ENCODE results near the gene NOXA1. TPM values are rescaled to one million over a fixed set of nuclear protein-coding genes. Genes with fewer than 3 reads are reported as not detected.

Gene NOXA1
- total RNA-seq, 1 donor from 2014 or later, result 0.66 TPM

- no peak for DNase-seq (ENCODE audit: low read depth, low spot score)
Measured at GRCh38 chr9:137427454-137428310, 4.5 kb downstream of the NOXA1 start.

GRCh38 chr9:137428311-137428630 is 5.1 kb downstream of the NOXA1 start:
- DNase-seq (ENCODE audit: low read depth, low spot score), result no peak

DNA sequence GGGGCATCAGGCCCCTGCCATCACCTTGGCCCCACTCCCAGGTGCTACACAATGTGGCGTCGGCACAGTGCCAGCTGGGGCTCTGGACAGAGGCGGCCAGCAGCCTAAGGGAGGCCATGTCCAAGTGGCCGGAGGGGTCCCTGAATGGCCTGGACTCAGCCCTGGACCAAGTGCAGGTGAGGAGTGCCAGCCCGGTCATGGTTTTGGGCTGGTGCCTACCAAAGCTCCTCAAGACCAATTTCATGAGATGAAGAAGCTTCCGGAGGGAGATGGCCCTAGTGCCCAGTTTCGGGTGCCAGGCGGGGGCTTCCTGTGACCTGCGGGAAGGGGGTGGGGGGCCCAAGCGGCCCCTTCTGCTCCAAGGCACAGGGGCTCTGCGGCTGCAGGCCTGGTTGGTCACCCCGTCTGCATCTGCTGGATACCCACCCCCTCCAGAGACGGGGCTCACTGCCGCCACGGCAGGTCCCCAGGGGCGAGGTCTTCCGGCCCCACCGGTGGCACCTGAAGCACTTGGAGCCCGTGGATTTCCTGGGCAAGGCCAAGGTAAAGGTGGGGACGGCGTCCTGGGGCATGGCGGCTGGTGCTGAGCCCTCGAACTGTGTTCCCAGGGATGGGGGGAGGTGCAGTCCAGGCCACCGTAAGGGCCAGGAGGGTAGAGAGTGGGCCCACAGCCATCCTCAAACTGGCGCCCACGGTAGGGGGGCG is 5.8 kb downstream of the NOXA1 start:
- DNase-seq (ENCODE audit: low read depth, low spot score), result no peak

DNA sequence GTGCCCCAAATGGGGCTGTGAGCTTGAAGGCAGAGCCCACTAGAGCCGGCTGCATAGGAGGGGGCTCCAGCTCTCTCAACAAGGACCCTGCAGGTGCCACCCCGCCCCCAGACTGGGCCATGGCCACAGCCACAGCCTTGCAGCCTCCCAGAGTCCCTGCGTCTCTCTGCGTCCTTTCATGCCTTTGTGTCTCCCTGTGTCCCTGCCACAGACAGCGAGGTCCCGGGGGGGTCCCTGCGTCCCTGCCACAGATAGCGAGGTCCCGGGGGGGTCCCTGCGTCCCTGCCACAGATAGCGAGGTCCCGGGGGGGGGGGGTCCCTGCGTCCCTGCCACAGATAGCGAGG is 6.3 kb downstream of the NOXA1 start:
- no peak for DNase-seq (ENCODE audit: low read depth, low spot score)

GRCh38 chr9:137429974-137430722 is 7.0 kb downstream of the NOXA1 start:
- no peak for DNase-seq (ENCODE audit: low read depth, low spot score)

- DNase-seq (ENCODE audit: low read depth, low spot score), result no peak
Measured at GRCh38 chr9:137430723-137431415, 7.7 kb downstream of the NOXA1 start.

DNA sequence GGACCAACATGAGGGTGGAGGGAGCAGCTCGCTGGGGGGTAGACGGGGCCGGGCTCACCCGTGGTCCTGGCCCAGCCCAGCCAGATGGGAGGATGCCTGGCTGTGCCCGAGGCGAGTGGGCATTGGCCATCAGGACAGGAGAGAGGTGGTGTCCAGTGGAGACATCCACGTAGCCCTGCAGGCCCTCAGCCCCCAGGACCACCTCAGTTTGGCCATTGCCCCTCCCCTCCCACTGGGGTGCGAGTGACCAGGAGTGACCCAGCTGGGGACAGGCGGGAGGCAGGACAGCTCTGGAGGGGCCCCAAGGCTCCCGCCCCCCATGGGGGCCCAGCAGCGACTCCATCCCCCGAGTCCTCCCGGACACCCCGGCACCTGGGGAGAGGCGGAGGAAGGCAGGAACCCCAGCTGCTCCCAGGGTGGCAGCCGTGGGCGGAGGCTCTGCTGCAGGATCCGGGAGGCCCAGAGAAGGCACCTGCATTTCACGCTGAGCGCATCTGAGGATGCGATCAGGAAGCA is 8.3 kb downstream of the NOXA1 start:
- no peak for DNase-seq (ENCODE audit: low read depth, low spot score)

DNA sequence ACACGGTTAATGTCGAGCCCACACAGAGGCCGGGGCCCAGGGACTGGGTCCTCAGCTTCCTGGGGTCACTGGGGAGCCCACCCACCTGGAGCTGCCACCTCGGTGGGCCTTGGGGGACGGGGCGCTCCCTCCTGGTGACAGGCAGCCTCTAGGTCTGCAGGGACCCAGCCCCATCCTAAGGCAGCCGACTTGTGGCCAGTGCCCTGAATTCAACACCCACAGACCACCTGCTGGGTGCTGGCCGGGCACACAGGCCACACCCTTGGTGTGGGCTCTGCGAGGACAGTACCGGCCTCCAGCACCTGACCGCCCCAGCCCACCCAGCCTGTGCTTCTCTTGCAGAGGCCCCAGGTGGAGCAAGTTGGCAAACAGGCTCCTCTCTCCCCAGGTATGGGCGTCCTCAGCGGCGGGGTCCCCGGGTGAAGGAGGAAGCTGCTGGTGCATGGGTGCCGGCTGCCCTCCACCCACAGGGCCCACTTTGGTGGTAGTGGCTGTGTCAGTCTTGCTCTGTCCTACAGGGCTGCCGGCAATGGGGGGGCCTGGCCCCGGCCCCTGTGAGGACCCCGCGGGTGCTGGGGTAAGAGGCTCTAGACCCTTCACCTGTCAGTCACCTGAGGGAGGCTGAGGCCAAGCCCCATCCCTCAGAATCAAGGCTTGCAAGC is 9.6 kb downstream of the NOXA1 start:
- no peak for DNase-seq (ENCODE audit: low read depth, low spot score)

GRCh38 chr9:137433349-137433915 is 10.2 kb downstream of the NOXA1 start:
- no peak for DNase-seq (ENCODE audit: low read depth, low spot score)

DNA sequence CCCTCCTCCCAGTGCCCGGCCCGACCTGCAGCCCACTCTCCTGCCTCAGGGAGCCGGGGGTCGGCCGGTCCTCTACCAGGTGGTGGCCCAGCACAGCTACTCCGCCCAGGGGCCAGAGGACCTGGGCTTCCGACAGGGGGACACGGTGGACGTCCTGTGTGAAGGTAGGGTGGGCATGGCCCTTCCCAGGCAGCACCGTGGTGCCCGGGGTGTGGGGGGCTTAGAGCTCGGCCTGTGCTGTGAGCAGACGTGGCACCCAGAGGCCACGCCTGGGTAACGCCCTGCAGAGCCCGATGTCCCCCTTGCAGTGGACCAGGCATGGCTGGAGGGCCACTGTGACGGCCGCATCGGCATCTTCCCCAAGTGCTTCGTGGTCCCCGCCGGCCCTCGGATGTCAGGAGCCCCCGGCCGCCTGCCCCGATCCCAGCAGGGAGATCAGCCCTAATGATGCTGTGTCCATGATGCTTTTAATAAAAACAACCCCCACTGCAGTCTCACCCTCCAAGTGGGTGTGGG is 10.8 kb downstream of the NOXA1 start:
- no peak for DNase-seq (ENCODE audit: low read depth, low spot score)

- no peak for DNase-seq (ENCODE audit: low read depth, low spot score)
Measured at GRCh38 chr9:137434498-137435380, 11.5 kb downstream of the NOXA1 start.

GRCh38 chr9:137435381-137435891 is 12.2 kb downstream of the NOXA1 start:
- no peak for DNase-seq (ENCODE audit: low read depth, low spot score)

- DNase-seq (ENCODE audit: low read depth, low spot score), result peak; percentile 32
Measured at GRCh38 chr9:137435980-137436760, 13.0 kb downstream of the NOXA1 start.

DNA sequence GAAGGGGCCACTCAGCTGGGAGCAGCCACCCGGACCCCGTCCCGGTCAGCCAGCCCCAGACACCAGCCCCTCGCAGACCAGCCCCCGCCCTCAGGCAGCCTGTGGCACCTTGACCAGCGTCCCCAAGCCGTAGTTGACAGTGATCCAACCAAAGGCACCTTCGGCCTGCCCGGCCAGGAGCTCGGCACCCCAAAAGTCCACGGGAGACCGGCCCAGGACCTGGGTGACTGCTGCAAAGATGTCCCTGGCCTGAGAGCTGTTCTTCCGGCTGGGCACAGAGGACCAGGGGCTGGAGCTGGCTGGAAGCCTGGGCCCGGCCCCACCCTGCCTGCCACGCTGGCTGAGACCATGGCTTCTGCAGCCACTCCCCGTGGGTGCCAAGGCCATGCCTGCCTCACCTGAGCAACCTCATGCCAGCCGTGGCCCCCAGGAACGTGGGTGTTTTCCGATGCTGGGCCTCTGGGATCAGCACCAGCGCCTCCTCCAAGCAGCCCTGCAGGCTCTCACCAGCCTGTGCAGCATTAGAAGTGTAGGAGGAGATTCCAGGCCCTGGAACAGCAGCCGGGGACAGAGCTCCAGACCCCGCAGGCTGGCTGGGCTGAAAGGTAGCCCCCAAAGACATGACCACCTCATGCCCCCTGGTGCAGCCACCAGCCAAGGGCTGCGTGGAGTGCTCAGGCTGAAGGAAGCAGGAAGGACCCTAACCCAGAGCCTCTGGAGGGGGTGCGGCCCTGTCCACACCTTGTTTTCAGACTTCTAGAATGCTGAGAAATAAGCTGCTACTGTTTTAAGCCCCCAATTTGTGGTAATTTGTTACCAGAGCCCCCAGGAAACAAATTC is 13.8 kb downstream of the NOXA1 start:
- DNase-seq (ENCODE audit: low read depth, low spot score), result no peak

DNA sequence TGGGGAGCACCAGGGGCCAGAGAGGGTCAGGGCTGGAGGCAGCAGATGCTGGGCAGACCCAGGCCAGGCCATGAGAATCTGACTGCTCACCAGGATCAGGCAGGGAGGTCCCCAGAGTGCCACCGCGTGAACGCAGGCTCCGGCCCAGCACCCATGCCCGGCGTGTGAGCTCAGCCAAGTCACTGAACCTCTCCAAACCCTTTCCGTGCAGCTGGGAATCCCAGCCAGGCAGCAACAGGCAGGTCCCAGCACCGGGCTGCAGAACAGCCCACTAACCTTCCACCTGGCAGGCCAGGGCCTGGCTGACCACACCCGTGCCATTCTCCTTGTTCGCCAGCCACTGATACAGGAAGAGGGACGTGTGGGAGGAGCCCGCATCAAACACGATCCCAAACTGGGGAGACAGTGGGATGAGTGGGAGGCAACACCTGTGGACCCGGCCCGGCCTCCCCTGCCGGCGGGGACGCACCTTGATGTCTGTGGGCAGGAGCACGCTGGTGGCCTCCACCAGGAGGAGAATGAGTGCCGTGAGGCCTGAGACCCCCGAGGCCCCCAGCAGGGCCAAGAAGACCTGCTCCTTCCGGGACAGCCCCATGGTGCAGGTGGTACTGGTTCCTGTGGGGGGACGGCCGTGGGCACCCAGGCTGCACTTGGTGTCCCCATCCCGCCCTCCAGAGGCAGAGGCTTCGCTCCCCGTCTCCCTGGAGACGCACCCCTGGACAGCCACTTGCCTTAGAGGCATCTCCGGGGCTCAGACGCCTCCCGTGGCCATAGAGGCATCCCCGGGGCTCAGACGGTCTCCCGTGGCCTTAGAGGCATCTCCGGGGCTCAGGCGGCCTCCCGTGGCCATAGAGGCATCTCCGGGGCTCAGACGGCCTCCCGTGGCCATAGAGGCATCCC is 14.7 kb downstream of the NOXA1 start:
- DNase-seq (ENCODE audit: low read depth, low spot score), result no peak

- no peak for DNase-seq (ENCODE audit: low read depth, low spot score)
Measured at GRCh38 chr9:137438591-137439157, 15.5 kb downstream of the NOXA1 start.

All from pulmonary artery endothelial cell (primary cell).